GM12878 (cell line): Measurements from ENCODE around the gene KLHDC9. TPM values are rescaled to one million over a fixed set of nuclear protein-coding genes. Genes with fewer than 3 reads are reported as not detected.

Source experiments
- ATAC-seq: fragments of 200-7000 bp; cut with Tn5 transposase; 3 replicates; pipeline ENCODE4 v1.9.1; 2020; ENCODE audit warnings: mild to moderate bottlenecking, moderate library complexity
- BruUV-seq: library from RNA; stranded (reverse); fragments of 400-500 nt; replicated peaks from 2 replicates; lab custom pipeline; 2021; lab: Mats Ljungman, UMichigan
- CTCF ChIA-PET: fragments of 300-600 bp; sonication (Branson Sonifier 250); formaldehyde crosslinking; extraction: SDS; loops from one replicate; lab custom pipeline; 2021; ENCODE audit warnings: inconsistent platforms; lab: Yijun Ruan, JAX
- POLR2A ChIA-PET: fragments of 350-600 bp; formaldehyde crosslinking; extraction: SDS; loops from one replicate; lab custom pipeline; 2021; ENCODE audit warnings: inconsistent platforms; lab: Charles Lee
- RAD21 ChIA-PET: fragments of 300-600 bp; sonication (Branson Sonifier 250); formaldehyde crosslinking; loops from one replicate; lab custom pipeline; 2023; ENCODE audit warnings: antibody characterized with exemption; ENCODE audit not compliant: unreplicated experiment; lab: Charles Lee
- SMC1A ChIA-PET: fragments of 300-600 bp; sonication (Branson Sonifier 250); formaldehyde crosslinking; loops from one replicate; lab custom pipeline; 2023; ENCODE audit not compliant: unreplicated experiment, uncharacterized antibody; lab: Charles Lee
- DNase-seq: peaks from one replicate; pipeline ENCODE4 v3.0.0-alpha.2; 2011; ENCODE audit warnings: low read depth, low spot score
- FAIRE-seq: peaks from 3 replicates; lab custom pipeline; 2011; peaks lifted over from hg19 to GRCh38; lab: Jason Lieb, UNC
- H2AFZ ChIP-seq: 2 replicates; pipeline ENCODE4 v1.6.0; 2011; ENCODE audit warnings: low read depth, low read length, control low read depth; ENCODE audit not compliant: control insufficient read depth
- H3K27ac ChIP-seq: 2 replicates; pipeline ENCODE4 v1.5.1; 2011; ENCODE audit warnings: control low read depth; ENCODE audit not compliant: control insufficient read depth, insufficient read depth
- H3K27me3 ChIP-seq, 2 experiments: replicated peaks in 1 of 2; 2 replicates each; pipeline versions ENCODE4 v1.6.0 to v1.6.1; 2011; ENCODE audit warnings: low read length in 1 of 2; ENCODE audit not compliant: control insufficient read depth in 2 of 2, insufficient read depth in 2 of 2
- H3K36me3 ChIP-seq, 2 experiments: 2 replicates each; pipeline ENCODE4 v1.5.1; 2011; ENCODE audit warnings: low read length in 1 of 2; ENCODE audit not compliant: control insufficient read depth in 2 of 2, insufficient read depth in 2 of 2
- H3K4me1 ChIP-seq: 2 replicates; pipeline ENCODE4 v1.6.1; 2011; ENCODE audit warnings: mild to moderate bottlenecking, low read length, moderate library complexity, mixed read lengths; ENCODE audit not compliant: control insufficient read depth, insufficient read depth
- H3K4me2 ChIP-seq: 2 replicates; pipeline ENCODE4 v1.6.0; 2011; ENCODE audit warnings: control low read depth; ENCODE audit not compliant: control insufficient read depth, insufficient read depth
- H3K4me3 ChIP-seq: fragments of 200-600 bp; sonication (generic); 2 replicates; pipeline ENCODE4 v1.5.1; 2016
- H3K79me2 ChIP-seq: 2 replicates; pipeline ENCODE4 v1.6.0; 2011; ENCODE audit warnings: low read length; ENCODE audit not compliant: control insufficient read depth, insufficient read depth
- H3K9ac ChIP-seq: 2 replicates; pipeline ENCODE4 v1.8.0; 2011; ENCODE audit warnings: low read length, control low read depth, mixed read lengths; ENCODE audit not compliant: control insufficient read depth, insufficient read depth
- H3K9me3 ChIP-seq: replicated peaks from 3 replicates; pipeline ENCODE4 v1.5.1; 2011; ENCODE audit warnings: mild to moderate bottlenecking, low read length; ENCODE audit not compliant: control insufficient read depth, insufficient read depth
- H4K20me1 ChIP-seq: 2 replicates; pipeline ENCODE4 v1.6.0; 2011; ENCODE audit not compliant: control insufficient read depth, insufficient read depth
- ATF2 ChIP-seq: IDR thresholded peaks from 2 replicates; pipeline ENCODE4 v1.6.1; 2012; ENCODE audit warnings: low read length, inconsistent platforms
- ATF3 ChIP-seq: IDR thresholded peaks from 2 replicates; pipeline ENCODE4 v1.6.1; 2011; ENCODE audit warnings: low read depth, mild to moderate bottlenecking, low read length, moderate library complexity, borderline replicate concordance; ENCODE audit errors: extremely low read depth
- BMI1 ChIP-seq: fragments of 450-650 bp; IDR thresholded peaks from 2 replicates; pipeline ENCODE4 v1.6.1; 2016; ENCODE audit warnings: mild to moderate bottlenecking, moderate library complexity, borderline replicate concordance
- BRCA1 ChIP-seq: IDR thresholded peaks from 2 replicates; pipeline ENCODE4 v1.6.1; 2011; ENCODE audit warnings: low read depth, low read length, improper control_type of control experiment
- CEBPZ ChIP-seq: fragments of 150-350 bp; IDR thresholded peaks from 2 replicates; pipeline ENCODE4 v1.6.1; 2016; ENCODE audit warnings: low read depth, low read length
- DPF2 ChIP-seq: fragments of 450-650 bp; IDR thresholded peaks from 2 replicates; pipeline ENCODE4 v1.6.1; 2017; ENCODE audit warnings: mild to moderate bottlenecking
- EED ChIP-seq: sonication (generic); IDR thresholded peaks from 2 replicates; pipeline ENCODE4 v1.6.1; 2016; ENCODE audit warnings: antibody characterized with exemption, low read depth
- KAT2A ChIP-seq: conservative IDR thresholded peaks from 2 replicates; pipeline ENCODE4 v1.6.1; 2011; ENCODE audit warnings: low read depth, low read length; ENCODE audit not compliant: control insufficient read depth
- MEF2A ChIP-seq: IDR thresholded peaks from 2 replicates; pipeline ENCODE4 v1.6.1; 2011; ENCODE audit warnings: low read depth, mild to moderate bottlenecking, low read length, moderate library complexity; ENCODE audit not compliant: insufficient read depth
- PAX5 ChIP-seq: IDR thresholded peaks from 2 replicates; pipeline ENCODE4 v1.6.1; 2011; ENCODE audit warnings: low read depth, low read length, borderline replicate concordance
- POLR2A ChIP-seq: IDR thresholded peaks from 2 replicates; pipeline ENCODE4 v1.6.1; 2011; ENCODE audit warnings: low read depth, mild to moderate bottlenecking, low read length
- RB1 ChIP-seq: fragments of 450-650 bp; formaldehyde crosslinking; IDR thresholded peaks from 2 replicates; pipeline ENCODE4 v1.6.1; 2017; ENCODE audit warnings: mild to moderate bottlenecking, borderline replicate concordance
- RELA ChIP-seq: fragments of 450-650 bp; IDR thresholded peaks from 2 replicates; pipeline ENCODE4 v1.8.0; 2014; ENCODE audit warnings: borderline replicate concordance; ENCODE audit not compliant: partially characterized antibody
- RELB ChIP-seq: fragments of 450-650 bp; IDR thresholded peaks from 2 replicates; pipeline ENCODE4 v1.6.1; 2017; ENCODE audit warnings: low read depth, mild to moderate bottlenecking, moderate library complexity
- SMC3 ChIP-seq: IDR thresholded peaks from 2 replicates; pipeline ENCODE4 v1.6.1; 2011; ENCODE audit warnings: low read length, improper control_type of control experiment, borderline replicate concordance
- TAF1 ChIP-seq: IDR thresholded peaks from 2 replicates; pipeline ENCODE4 v1.6.1; 2011; ENCODE audit warnings: mild to moderate bottlenecking, low read depth, low read length, borderline replicate concordance
- ZNF622 ChIP-seq: fragments of 450-650 bp; IDR thresholded peaks from 2 replicates; pipeline ENCODE4 v1.6.1; 2017; ENCODE audit warnings: mild to moderate bottlenecking, inconsistent platforms
- ZZZ3 ChIP-seq: IDR thresholded peaks from 2 replicates; pipeline ENCODE4 v1.6.1; 2011; ENCODE audit warnings: low read depth; ENCODE audit not compliant: control insufficient read depth, insufficient read length
- WGBS: methylation state at CpG from one replicate; pipeline ENCODE4 v1.1.6; 2016; ENCODE audit warnings: low lambda C conversion rate; ENCODE audit not compliant: insufficient replicate concordance, insufficient coverage; ENCODE audit errors: missing lambda C conversion rate; 5-methylcytosine and 5-hydroxymethylcytosine counted together
- in situ Hi-C: fragments of 300-500 bp; cut with MboI; formaldehyde crosslinking; loops from 9 replicates; pipeline ENCODE4 v1.14.3; 2018; ENCODE audit warnings: mixed read lengths
- intact Hi-C: fragments of 100-400 bp; cut with micrococcal nuclease; formaldehyde crosslinking; loops from one replicate; pipeline ENCODE4 v1.14.2; 2022; ENCODE audit not compliant: unreplicated experiment
- polyA plus RNA-seq, 11 experiments: library from polyadenylated mRNA; depleted of rRNA in 4 of 11; unstranded in 6 of 11; stranded (reverse) in 5 of 11; fragments of >200 nt; fragmentation: Nextera tagmentation in 4 of 11; fragmentation: Illumina TruSeq in 1 of 11; extraction: Ambion mirVana in 4 of 11; extraction: Trizol in 1 of 11; gene quantifications; 1 replicate in 1 of 11; 2 replicates in 10 of 11; pipeline versions ENCODE4 v1.2.1 to v1.2.3, GENCODE V29; 2011 to 2016; ENCODE audit warnings: inconsistent platforms in 2 of 11, missing spikeins in 2 of 11, low read depth in 1 of 11
- total RNA-seq, 4 experiments: library from RNA; depleted of rRNA in 3 of 4; stranded (reverse); fragments of >200 nt in 3 of 4; fragmentation: Illumina TruSeq in 1 of 4; extraction: Trizol in 1 of 4; gene quantifications; 2 replicates each; pipeline versions ENCODE4 v1.2.1 to v1.2.3, GENCODE V29; 2013 to 2021

The KLHDC9 gene
- total and polyA plus RNA-seq, 10 of the 15 experiments (the other 5 are each of a cell fraction or from before 2014, with no cell fraction given): 0.66 to 4.9 (median 2.6) TPM

- DNase-seq (no peak), ATAC-seq (no peak), FAIRE-seq (no peak)
- no peaks in the 10 kb centered on the region for H3K36me3 ChIP-seq
- no peak overlapping the region for H2AFZ ChIP-seq
- no peaks in the 10 kb centered on the region for H3K4me1 ChIP-seq
- H3K9me3 ChIP-seq: no peaks in the 10 kb centered on the region
- H3K9ac ChIP-seq: no peak overlapping the region
- SMC1A ChIA-PET: interaction anchor here (0.7 to 4.4 kb wide), 14 partner anchors 9 to 186 kb away, joined by 3 to 26 read pairs (median 4); partner anchors contain the start of genes ARHGAP30, KLHDC9, NIT1 and PFDN2
- no peak overlapping the region for H3K27ac ChIP-seq
- H3K4me3 ChIP-seq: no peak overlapping the region
- no TSS peak for BruUV-seq
- CTCF ChIA-PET: interaction anchor here (0.7 to 6.2 kb wide), 19 partner anchors 8 to 303 kb away, joined by 3 to 60 read pairs (median 5); partner anchors contain the start of genes ARHGAP30, KLHDC9, NIT1 and PFDN2
- H4K20me1 ChIP-seq: no peaks in the 10 kb centered on the region
- no peak overlapping the region for H3K4me2 ChIP-seq
- in situ Hi-C loops: no loop called here
- RAD21 ChIA-PET: interaction anchor here (1.3 to 2.8 kb wide), 6 partner anchors 21 to 141 kb away, joined by 3 to 15 read pairs (median 4); partner anchors contain the start of genes ARHGAP30, KLHDC9, NIT1 and PFDN2
- 100% methylated on average over 1 of the region's 1 CpG for WGBS
- POLR2A ChIA-PET: interaction anchor here (0.9 to 1.2 kb wide), 2 partner anchors 11 to 357 kb away, joined by 3 read pairs; no protein-coding TSS in a partner anchor
- intact Hi-C loops: no loop called here
- peaks cover 12% of the 10 kb centered on the region for H3K79me2 ChIP-seq
- H3K27me3 ChIP-seq: no peaks in the 10 kb centered on the region
- TF ChIP-seq TAF1 (no peak), RB1 (no peak), ATF2 (no peak), RELB (no peak), ZZZ3 (no peak), BRCA1 (no peak), SMC3 (no peak), BMI1 (no peak), KAT2A (no peak), EED (no peak), RELA (no peak), POLR2A (no peak), DPF2 (no peak), MEF2A (no peak), PAX5 (no peak), ZNF622 (no peak), CEBPZ (no peak), ATF3 (no peak)
Observed at GRCh38 chr1:161138431-161138830, 40.3 kb downstream of the KLHDC9 start.
